HepG2 (cell line): ENCODE results near the gene GRAMD2A. TPM values are rescaled to one million over a fixed set of nuclear protein-coding genes. Genes with fewer than 3 reads are reported as not detected.

Experiments
- ATF1 ChIP-seq: IDR thresholded peaks from 2 replicates; pipeline ENCODE4 v1.6.1; 2016; ENCODE audit warnings: mild to moderate bottlenecking, control low read depth
- HHEX ChIP-seq: IDR thresholded peaks from 2 replicates; pipeline ENCODE4 v1.6.1; 2016; ENCODE audit warnings: control low read depth
- KAT8 ChIP-seq: IDR thresholded peaks from 2 replicates; pipeline ENCODE4 v1.6.1; 2016; ENCODE audit warnings: missing genetic modification reagents, missing compliant biosample characterization
- LRRFIP1 ChIP-seq: sonication (generic); formaldehyde crosslinking; conservative IDR thresholded peaks from 2 replicates; pipeline ENCODE4 v1.4.0; 2020; ENCODE audit warnings: missing genetic modification reagents
- MED13 ChIP-seq: sonication (generic); formaldehyde crosslinking; IDR thresholded peaks from 2 replicates; pipeline ENCODE4 v1.5.0; 2020; ENCODE audit warnings: missing genetic modification reagents
- MLX ChIP-seq: IDR thresholded peaks from 2 replicates; pipeline ENCODE4 v1.6.1; 2016
- PHF21A ChIP-seq: sonication (generic); formaldehyde crosslinking; IDR thresholded peaks from 2 replicates; pipeline ENCODE4 v1.5.0; 2020; ENCODE audit warnings: mild to moderate bottlenecking, missing genetic modification reagents
- POLR2AphosphoS5 ChIP-seq: IDR thresholded peaks from 2 replicates; pipeline ENCODE4 v1.6.1; 2012; ENCODE audit warnings: low read depth, low read length
- PRPF4 ChIP-seq: fragments of 200-400 bp; formaldehyde crosslinking; IDR thresholded peaks from 2 replicates; pipeline ENCODE4 v1.6.1; 2016; ENCODE audit warnings: low read length, low read depth; ENCODE audit not compliant: poor library complexity, severe bottlenecking
- SPEN ChIP-seq: sonication (generic); formaldehyde crosslinking; IDR thresholded peaks from 2 replicates; pipeline ENCODE4 v1.5.1; 2020; ENCODE audit warnings: low read depth, mild to moderate bottlenecking, missing genetic modification reagents
- YY1 ChIP-seq: IDR thresholded peaks from 2 replicates; pipeline ENCODE4 v1.6.1; 2011; ENCODE audit warnings: low read length, low read depth, moderate library complexity, mild to moderate bottlenecking; ENCODE audit not compliant: insufficient read depth, insufficient replicate concordance
- ZBTB42 ChIP-seq: sonication (generic); formaldehyde crosslinking; IDR thresholded peaks from 2 replicates; pipeline ENCODE4 v1.5.0; 2020; ENCODE audit warnings: mild to moderate bottlenecking, missing genetic modification reagents
- ZBTB49 ChIP-seq: sonication (generic); formaldehyde crosslinking; IDR thresholded peaks from 2 replicates; pipeline ENCODE4 v1.4.0; 2020; ENCODE audit warnings: missing genetic modification reagents, borderline replicate concordance
- ZNF160 ChIP-seq: sonication (generic); formaldehyde crosslinking; IDR thresholded peaks from 2 replicates; pipeline ENCODE4 v1.8.0; 2022; ENCODE audit warnings: mild to moderate bottlenecking, inconsistent platforms, missing genetic modification reagents
- ZNF17 ChIP-seq: sonication (generic); formaldehyde crosslinking; IDR thresholded peaks from 2 replicates; pipeline ENCODE4 v1.5.0; 2020; ENCODE audit warnings: mild to moderate bottlenecking, missing genetic modification reagents
- ZNF577 ChIP-seq: sonication (generic); formaldehyde crosslinking; IDR thresholded peaks from 2 replicates; pipeline ENCODE4 v1.4.0; 2020; ENCODE audit warnings: mild to moderate bottlenecking, low read depth, missing genetic modification reagents, borderline replicate concordance
- ZNF841 ChIP-seq: sonication (generic); formaldehyde crosslinking; IDR thresholded peaks from 2 replicates; pipeline ENCODE4 v1.8.1; 2023; ENCODE audit warnings: missing genetic modification reagents, borderline replicate concordance
- polyA plus RNA-seq, 8 experiments: library from polyadenylated mRNA; depleted of rRNA in 3 of 8; stranded (reverse) in 7 of 8; unstranded in 1 of 8; fragments of >200 nt; fragmentation: Illumina TruSeq in 4 of 8; extraction: Trizol in 4 of 8; gene quantifications; 2 replicates each; pipeline versions ENCODE4 v1.2.1 to v1.2.3, GENCODE V29; 2011 to 2016; ENCODE audit warnings: low read depth in 4 of 8, missing spikeins in 1 of 8, mixed read lengths in 1 of 8; ENCODE audit not compliant: insufficient read depth in 1 of 8
- total RNA-seq, 5 experiments: library from RNA; depleted of rRNA; stranded (reverse); fragments of >200 nt; fragmentation: Illumina TruSeq; extraction: Trizol; gene quantifications; 2 replicates each; pipeline ENCODE4 v1.2.3, GENCODE V29; 2016; ENCODE audit warnings: low read depth in 1 of 5
- TF ChIP-seq, protein P1 (sequence below), 2 experiments: fragments of 450-650 bp in 1 of 2; sonication (generic) in 1 of 2; formaldehyde crosslinking; IDR thresholded peaks; 2 replicates each; pipeline versions ENCODE4 v1.5.0 to v1.8.0; 2020 to 2022; ENCODE audit warnings: mild to moderate bottlenecking in 1 of 2, missing genetic modification reagents in 1 of 2
- TF ChIP-seq, protein P2 (sequence below): sonication (generic); formaldehyde crosslinking; IDR thresholded peaks from 2 replicates; pipeline ENCODE4 v1.8.1; 2023; ENCODE audit warnings: missing genetic modification reagents, mild to moderate bottlenecking, borderline replicate concordance
- TF ChIP-seq, protein P3 (sequence below): fragments of 450-650 bp; IDR thresholded peaks from 2 replicates; pipeline ENCODE4 v1.6.1; 2017; ENCODE audit warnings: mild to moderate bottlenecking

Gene GRAMD2A
- total and polyA plus RNA-seq, 2 of the 13 experiments (the other 11 are each of a cell fraction or from before 2014, with no cell fraction given), result 0.04 TPM; not detected in 1

DNA sequence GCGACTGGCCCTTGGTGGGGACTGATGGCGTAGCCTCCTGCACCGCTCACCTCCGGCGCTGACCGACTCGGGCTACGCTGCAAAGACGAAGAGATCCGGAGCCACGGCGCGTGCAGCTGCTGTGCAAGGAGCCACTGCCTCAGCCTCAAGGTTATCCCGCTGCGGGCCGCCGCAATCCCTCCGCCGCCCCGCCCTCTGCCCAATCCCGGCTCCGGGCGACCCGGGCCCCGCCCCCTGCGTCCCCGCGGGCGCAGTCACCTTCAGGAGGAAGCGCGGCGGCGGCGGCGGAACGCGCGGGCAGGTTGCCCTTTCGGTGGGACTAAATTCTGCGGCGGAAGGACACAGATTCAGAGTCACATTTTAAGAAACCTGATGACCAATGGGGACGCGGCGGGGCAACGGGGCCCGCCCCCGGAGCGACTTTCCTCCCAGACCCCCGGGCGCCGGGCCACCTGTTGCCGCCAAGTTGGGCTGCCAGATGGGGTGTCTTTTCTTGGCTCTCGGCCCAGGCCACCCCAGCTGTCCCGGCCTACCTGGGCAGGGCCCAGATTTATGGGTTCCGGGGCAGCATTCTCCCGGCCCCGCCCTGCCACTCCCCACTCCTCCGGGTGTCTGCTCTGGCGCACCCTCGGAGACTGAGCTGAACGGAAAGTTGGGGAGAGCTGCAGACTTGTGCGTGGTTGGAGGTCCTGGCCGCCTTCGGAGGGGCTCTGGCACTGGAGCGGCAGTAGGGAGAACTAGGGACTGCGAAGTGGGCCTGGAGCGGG is 33.7 kb upstream of the GRAMD2A start, which contains the start of gene PKM (continued):
- TF ChIP-seq, protein P1, sequence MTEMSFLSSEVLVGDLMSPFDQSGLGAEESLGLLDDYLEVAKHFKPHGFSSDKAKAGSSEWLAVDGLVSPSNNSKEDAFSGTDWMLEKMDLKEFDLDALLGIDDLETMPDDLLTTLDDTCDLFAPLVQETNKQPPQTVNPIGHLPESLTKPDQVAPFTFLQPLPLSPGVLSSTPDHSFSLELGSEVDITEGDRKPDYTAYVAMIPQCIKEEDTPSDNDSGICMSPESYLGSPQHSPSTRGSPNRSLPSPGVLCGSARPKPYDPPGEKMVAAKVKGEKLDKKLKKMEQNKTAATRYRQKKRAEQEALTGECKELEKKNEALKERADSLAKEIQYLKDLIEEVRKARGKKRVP (CRISPR knock-in tag; IDR thresholded peaks at IDR 0.05), result peak in 1 of 2 experiments; percentile 64; a peak in 2 of 4 replicates
- TF ChIP-seq ZNF160 (CRISPR knock-in tag) (no peak), LRRFIP1 (no peak), KAT8 (CRISPR knock-in tag) (peak; percentile 87), ATF1 (CRISPR knock-in tag) (no peak), MED13 (CRISPR knock-in tag) (0 out of 2 replicates have a peak, but pooled peaks have one; percentile 8), ZBTB42 (CRISPR knock-in tag) (peak; percentile 78; the same call in 1 of the 2 replicates), PRPF4 (no peak), PHF21A (CRISPR knock-in tag) (peak; percentile 99), POLR2AphosphoS5 (peak; percentile 95), ZNF577 (no peak), ZNF841 (no peak), SPEN (CRISPR knock-in tag) (peak; percentile 77), YY1 (peak; percentile 76), ZNF17 (CRISPR knock-in tag) (no peak), ZBTB49 (CRISPR knock-in tag) (no peak), HHEX (CRISPR knock-in tag) (no peak), MLX (CRISPR knock-in tag) (0 out of 2 replicates have a peak, but pooled peaks have one; percentile 35)
- TF ChIP-seq, protein P2, sequence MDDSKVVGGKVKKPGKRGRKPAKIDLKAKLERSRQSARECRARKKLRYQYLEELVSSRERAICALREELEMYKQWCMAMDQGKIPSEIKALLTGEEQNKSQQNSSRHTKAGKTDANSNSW (CRISPR knock-in tag), result no peak; the same call in 1 of the 2 replicates
- TF ChIP-seq, protein P3, sequence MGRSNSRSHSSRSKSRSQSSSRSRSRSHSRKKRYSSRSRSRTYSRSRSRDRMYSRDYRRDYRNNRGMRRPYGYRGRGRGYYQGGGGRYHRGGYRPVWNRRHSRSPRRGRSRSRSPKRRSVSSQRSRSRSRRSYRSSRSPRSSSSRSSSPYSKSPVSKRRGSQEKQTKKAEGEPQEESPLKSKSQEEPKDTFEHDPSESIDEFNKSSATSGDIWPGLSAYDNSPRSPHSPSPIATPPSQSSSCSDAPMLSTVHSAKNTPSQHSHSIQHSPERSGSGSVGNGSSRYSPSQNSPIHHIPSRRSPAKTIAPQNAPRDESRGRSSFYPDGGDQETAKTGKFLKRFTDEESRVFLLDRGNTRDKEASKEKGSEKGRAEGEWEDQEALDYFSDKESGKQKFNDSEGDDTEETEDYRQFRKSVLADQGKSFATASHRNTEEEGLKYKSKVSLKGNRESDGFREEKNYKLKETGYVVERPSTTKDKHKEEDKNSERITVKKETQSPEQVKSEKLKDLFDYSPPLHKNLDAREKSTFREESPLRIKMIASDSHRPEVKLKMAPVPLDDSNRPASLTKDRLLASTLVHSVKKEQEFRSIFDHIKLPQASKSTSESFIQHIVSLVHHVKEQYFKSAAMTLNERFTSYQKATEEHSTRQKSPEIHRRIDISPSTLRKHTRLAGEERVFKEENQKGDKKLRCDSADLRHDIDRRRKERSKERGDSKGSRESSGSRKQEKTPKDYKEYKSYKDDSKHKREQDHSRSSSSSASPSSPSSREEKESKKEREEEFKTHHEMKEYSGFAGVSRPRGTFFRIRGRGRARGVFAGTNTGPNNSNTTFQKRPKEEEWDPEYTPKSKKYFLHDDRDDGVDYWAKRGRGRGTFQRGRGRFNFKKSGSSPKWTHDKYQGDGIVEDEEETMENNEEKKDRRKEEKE, result no peak
